HepG2 (cell line): Measurements from ENCODE around the gene SLC9A5.

ENCODE experiments used
- E2F5 ChIP-seq: sonication (generic); formaldehyde crosslinking; conservative IDR thresholded peaks from 2 replicates; pipeline ENCODE4 v1.4.0; 2020; ENCODE audit warnings: missing genetic modification reagents
- HNRNPH1 ChIP-seq: fragments of 200-400 bp; formaldehyde crosslinking; optimal IDR thresholded peaks from 2 replicates; pipeline ENCODE3; 2017; ENCODE audit warnings: mild to moderate bottlenecking, low read depth, low read length
- HNRNPLL ChIP-seq: fragments of 200-400 bp; formaldehyde crosslinking; IDR thresholded peaks from 2 replicates; pipeline ENCODE4 v1.6.1; 2017; ENCODE audit warnings: mild to moderate bottlenecking, low read depth, low read length; ENCODE audit not compliant: poor library complexity, severe bottlenecking
- JUN ChIP-seq: sonication (generic); formaldehyde crosslinking; IDR thresholded peaks from 2 replicates; pipeline ENCODE4 v1.4.0; 2020; ENCODE audit warnings: mild to moderate bottlenecking, missing genetic modification reagents
- MED13 ChIP-seq: sonication (generic); formaldehyde crosslinking; IDR thresholded peaks from 2 replicates; pipeline ENCODE4 v1.5.0; 2020; ENCODE audit warnings: missing genetic modification reagents
- NCOA1 ChIP-seq: sonication (generic); formaldehyde crosslinking; IDR thresholded peaks from 2 replicates; pipeline ENCODE4 v1.9.0; 2021; ENCODE audit warnings: missing genetic modification reagents
- NFYB ChIP-seq: sonication (generic); formaldehyde crosslinking; IDR thresholded peaks from 2 replicates; pipeline ENCODE4 v1.4.0; 2020; ENCODE audit warnings: missing genetic modification reagents
- POLR2A ChIP-seq, 2 experiments: IDR thresholded peaks; 2 replicates each; pipeline ENCODE4 v1.6.1; 2011; ENCODE audit warnings: low read depth in 2 of 2, low read length in 2 of 2, mild to moderate bottlenecking in 1 of 2, moderate library complexity in 1 of 2; ENCODE audit not compliant: insufficient read depth in 1 of 2
- PREB ChIP-seq: sonication (generic); formaldehyde crosslinking; IDR thresholded peaks from 2 replicates; pipeline ENCODE4 v1.4.0; 2020; ENCODE audit warnings: missing genetic modification reagents
- SMAD3 ChIP-seq: sonication (generic); formaldehyde crosslinking; IDR thresholded peaks from 2 replicates; pipeline ENCODE4 v1.4.0; 2020; ENCODE audit warnings: missing genetic modification reagents
- ZNF530 ChIP-seq: sonication (generic); formaldehyde crosslinking; IDR thresholded peaks from 2 replicates; pipeline ENCODE4 v1.5.0; 2020; ENCODE audit warnings: low read depth, mild to moderate bottlenecking, missing genetic modification reagents
- ZNF687 ChIP-seq: sonication (generic); formaldehyde crosslinking; IDR thresholded peaks from 2 replicates; pipeline ENCODE4 v1.5.1; 2020; ENCODE audit warnings: mild to moderate bottlenecking, missing genetic modification reagents, moderate library complexity
- ZNF704 ChIP-seq: sonication (generic); formaldehyde crosslinking; IDR thresholded peaks from 2 replicates; pipeline ENCODE4 v1.8.1; 2023; ENCODE audit warnings: mild to moderate bottlenecking, inconsistent platforms, moderate library complexity, missing genetic modification reagents, borderline replicate concordance
- ZNF740 ChIP-seq: sonication (generic); formaldehyde crosslinking; IDR thresholded peaks from 2 replicates; pipeline ENCODE4 v1.4.0; 2020; ENCODE audit warnings: missing genetic modification reagents

GRCh38 chr16:67215706-67216105 lies 33.1 kb upstream of the SLC9A5 start:
- TF ChIP-seq NFYB (CRISPR knock-in tag) (no peak), POLR2A (IDR thresholded peaks at IDR 0.05; ENCODE audit: insufficient read depth in 1 of 2, low read depth in 2 of 2, low read length in 2 of 2) (no peak), HNRNPLL (no peak), SMAD3 (CRISPR knock-in tag) (no peak), PREB (CRISPR knock-in tag) (no peak), ZNF740 (CRISPR knock-in tag) (no peak), NCOA1 (CRISPR knock-in tag) (no peak), HNRNPH1 (no peak), E2F5 (CRISPR knock-in tag) (no peak), ZNF687 (CRISPR knock-in tag) (no peak), ZNF704 (CRISPR knock-in tag) (no peak), MED13 (no peak), JUN (CRISPR knock-in tag) (no peak), ZNF530 (no peak)
